ENCODE results near the gene TRIM49C.
"Not testable (repeated sequence)": the region's sequence is repeated elsewhere in the genome, so short reads cannot be mapped to it uniquely, and the experiment has no call there.

Gene TRIM49C, protein sequence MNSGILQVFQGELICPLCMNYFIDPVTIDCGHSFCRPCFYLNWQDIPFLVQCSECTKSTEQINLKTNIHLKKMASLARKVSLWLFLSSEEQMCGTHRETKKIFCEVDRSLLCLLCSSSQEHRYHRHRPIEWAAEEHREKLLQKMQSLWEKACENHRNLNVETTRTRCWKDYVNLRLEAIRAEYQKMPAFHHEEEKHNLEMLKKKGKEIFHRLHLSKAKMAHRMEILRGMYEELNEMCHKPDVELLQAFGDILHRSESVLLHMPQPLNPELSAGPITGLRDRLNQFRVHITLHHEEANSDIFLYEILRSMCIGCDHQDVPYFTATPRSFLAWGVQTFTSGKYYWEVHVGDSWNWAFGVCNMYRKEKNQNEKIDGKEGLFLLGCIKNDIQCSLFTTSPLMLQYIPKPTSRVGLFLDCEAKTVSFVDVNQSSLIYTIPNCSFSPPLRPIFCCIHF

DNA sequence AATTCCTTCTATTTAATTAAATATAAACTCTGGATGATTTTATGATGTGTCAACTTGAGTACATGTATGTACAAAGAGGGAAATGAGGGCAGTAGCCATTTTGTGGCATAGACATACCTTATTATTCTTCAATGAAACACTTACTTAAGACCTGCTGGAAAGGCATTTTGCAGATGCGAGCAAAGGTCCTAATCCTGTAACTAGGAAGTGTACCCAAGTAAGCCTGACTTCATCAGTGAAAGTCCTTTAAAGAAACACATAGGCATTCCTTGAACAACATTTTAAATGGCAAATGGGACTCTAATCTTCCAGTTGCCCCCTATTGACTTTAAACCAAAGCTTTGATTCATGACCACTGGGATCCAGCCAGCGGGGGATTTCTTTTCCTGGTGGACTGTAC is at the start of gene TRIM49C:
TRIM49C (plus strand) TSS at position 301 of the 400 bp plus-strand sequence. CDS start 4,106 bp downstream, outside the sequence.
- DNase-seq = not testable (repeated sequence)

DNA sequence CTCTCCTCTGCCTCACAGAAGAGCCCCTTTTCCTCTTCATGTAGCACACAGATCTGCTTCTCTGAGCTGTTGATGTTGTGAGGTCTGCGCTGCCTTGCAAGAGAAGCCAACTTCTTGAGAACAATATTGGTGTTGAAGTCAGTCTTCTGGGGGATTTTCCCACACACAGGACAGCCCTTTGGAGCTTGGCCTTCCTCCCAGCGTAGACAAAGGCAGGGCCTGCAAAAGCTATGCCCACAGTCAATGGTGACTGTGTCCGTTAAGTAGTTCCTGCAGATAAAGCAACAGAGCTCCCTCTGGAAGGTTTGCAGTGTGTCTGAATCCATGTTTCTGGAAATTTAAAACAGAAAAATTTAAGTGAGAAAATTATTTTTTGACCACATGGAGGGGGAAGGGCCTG is 6.7 kb upstream of the TRIM49C start:
- not testable (repeated sequence) for DNase-seq

DNA sequence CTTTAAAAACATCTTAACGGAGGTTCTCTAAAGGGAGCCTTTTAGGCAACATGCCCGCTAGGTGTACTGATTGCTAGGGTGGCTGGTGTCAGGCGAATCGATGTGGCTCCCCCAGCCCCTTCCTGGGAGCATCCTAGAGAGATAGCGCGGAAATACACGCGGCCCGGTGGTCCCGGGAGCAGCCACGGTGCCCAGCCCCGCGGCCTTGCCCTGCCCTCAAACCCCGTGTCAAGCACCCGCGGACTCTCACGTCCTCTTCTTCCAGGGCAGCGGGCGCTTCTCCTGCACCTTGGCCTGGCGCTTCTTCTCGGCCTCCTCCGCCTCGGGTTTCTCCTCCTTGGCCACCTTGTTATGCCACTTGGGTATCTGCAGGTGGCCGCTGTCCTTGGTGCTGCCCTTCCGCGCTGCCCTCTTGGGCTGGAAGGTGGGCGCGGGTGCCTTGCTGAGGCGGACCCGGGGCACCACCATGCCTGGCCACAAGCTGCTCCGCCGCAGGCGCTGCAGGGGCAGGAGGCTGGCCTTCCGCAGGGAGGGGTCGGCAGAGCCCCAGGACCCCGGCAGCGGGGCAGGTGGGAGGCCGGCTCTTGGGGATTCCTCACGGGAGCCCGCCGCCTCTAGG is 20.8 kb downstream of the TRIM49C start:
- not testable (repeated sequence) for DNase-seq

DNA sequence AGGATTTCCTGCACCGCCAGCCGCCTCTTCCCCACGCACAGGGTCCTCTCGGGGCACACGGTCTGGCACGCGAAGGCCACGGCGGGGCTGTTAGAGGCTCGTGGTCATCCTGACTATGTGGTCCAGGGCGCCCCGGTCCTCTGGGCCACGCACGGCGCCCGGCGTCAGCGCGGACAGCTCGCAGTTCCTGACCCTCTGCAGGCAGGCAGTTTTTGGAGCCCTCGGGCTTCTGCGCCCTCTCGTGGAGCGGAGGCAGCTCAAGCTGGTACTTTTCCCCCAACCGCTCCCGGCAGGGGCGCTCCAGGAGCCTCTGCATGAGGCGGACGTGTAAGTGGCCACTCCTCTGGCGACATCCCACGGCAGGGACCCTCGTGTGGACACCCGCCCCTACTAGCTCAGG is 21.4 kb downstream of the TRIM49C start:
- not testable (repeated sequence) for DNase-seq

DNA sequence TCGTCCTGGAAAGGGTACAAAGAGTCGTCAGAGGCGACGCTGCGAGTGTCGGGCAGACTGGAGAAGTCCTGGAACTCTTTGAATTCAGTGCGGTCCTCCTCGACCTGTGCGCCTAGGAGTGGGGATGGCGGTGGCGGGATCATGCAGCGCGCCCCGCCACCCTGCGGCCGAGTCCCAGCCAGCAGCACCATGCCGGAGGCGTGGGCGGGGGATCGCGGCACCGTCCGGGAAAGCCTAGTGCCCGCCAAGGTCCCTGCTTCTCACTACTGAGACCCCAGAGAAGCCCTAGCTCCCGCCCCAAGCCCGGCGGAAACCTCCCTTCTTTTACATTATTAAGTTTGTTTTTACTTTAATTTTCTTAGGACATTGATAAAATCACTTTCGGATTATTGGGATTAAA is 22.6 kb downstream of the TRIM49C start:
- not testable (repeated sequence) for DNase-seq

DNA sequence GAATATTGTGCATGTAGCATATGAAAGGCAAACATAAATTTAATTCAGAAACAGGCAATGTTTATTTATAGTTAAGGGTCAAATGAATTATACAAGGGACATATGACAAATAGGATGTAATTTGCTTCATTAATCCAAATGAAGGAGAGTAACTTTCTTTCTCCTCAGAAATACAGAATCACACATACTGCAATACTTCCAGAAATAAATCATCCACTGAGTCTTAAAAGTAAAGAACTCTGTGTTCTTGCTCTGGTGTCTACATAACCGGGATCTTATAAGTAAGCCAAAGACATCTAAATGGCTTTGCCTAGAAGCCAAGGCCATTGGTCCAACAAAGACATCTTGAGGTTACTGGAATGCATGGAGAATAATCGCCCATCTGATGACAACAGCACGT is 54.7 kb downstream of the TRIM49C start, which contains the start of gene UBTFL1:
UBTFL1 (plus strand) TSS at position 301 of the 400 bp plus-strand sequence; CDS start at position 301, 0 bp downstream.
- not testable (repeated sequence) for DNase-seq

DNA sequence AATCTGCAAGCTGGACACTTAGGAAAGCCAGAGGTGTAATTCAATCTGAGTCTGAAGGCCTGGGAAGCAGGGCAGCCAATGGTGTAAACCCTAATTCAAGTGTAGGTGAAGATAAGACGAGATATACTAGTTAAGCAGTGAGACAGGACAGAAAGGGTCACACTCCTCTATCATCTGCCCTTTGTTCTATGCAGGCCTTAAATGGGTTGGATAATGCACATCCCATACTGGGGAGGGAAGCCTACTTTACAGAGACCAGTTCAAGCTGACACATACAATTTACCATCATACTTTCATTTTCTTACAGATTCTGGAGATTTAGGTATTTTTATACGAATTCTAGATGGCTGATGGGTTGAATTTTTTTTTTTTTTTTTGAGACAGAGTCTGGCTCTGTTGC is 57.8 kb downstream of the TRIM49C start:
- DNase-seq = not testable (repeated sequence)

Data from hematopoietic multipotent progenitor cell treated with erythropoietin and hydrocortisone succinate and interleukin-3 and kit ligand, for 8 days (in vitro differentiated cells).